Measurements from ENCODE around the gene CACNA1S.

- TF ChIP-seq CTCF (IDR thresholded peaks at IDR 0.05) (no peak), POLR2A (IDR thresholded peaks at IDR 0.05) (no peak)
These were observed 71.2 kb downstream of the CACNA1S start for GRCh38 chr1:201041011-201041410.

Measured in esophagus squamous epithelium (tissue), 4 donors.